Right lobe of liver (tissue), 6 donors: ENCODE data around the gene CHST11. TPM values are rescaled to one million over a fixed set of nuclear protein-coding genes. Genes with fewer than 3 reads are reported as not detected.

ENCODE experiments used
- ATAC-seq, 4 donors: fragments of 200-7000 bp; cut with Tn5 transposase; one replicate each; pipeline ENCODE4 v1.9.1; 2020; ENCODE audit warnings: mild to moderate bottlenecking in 4 of 4, moderate library complexity in 4 of 4
- DNase-seq, 3 donors: peaks; one replicate each; pipeline ENCODE4 v3.0.0-alpha.2; 2020
- H3K27ac ChIP-seq, 3 donors: fragments of 200-600 bp; one replicate each; pipeline ENCODE4 v1.8.0; 2022
- H3K27me3 ChIP-seq, 2 donors: fragments of 200-600 bp; one replicate each; pipeline ENCODE4 v1.8.0; 2022
- H3K36me3 ChIP-seq, 4 donors: fragments of 200-600 bp; sonication (generic) in 1 of 4; one replicate each; pipeline versions ENCODE4 v1.5.1 to v1.8.0; 2017 to 2022; ENCODE audit warnings: control low read depth in 1 of 4
- H3K4me1 ChIP-seq, 4 donors: fragments of 200-600 bp; sonication (generic) in 1 of 4; one replicate each; pipeline versions ENCODE4 v1.5.1 to v1.8.0; 2017 to 2022; ENCODE audit warnings: control low read depth in 1 of 4
- H3K4me3 ChIP-seq, 3 donors: fragments of 200-600 bp; one replicate each; pipeline ENCODE4 v1.8.0; 2022
- H3K9me3 ChIP-seq, 4 donors: fragments of 200-600 bp; sonication (generic) in 1 of 4; one replicate each; pipeline versions ENCODE4 v1.5.1 to v1.8.0; 2017 to 2022; ENCODE audit warnings: control low read depth in 1 of 4
- POLR2A ChIP-seq: fragments of 450-650 bp; IDR thresholded peaks from one replicate; pipeline ENCODE4 v1.6.1; 2017; ENCODE audit warnings: antibody characterized with exemption, mild to moderate bottlenecking
- WGBS: methylation state at CpG from one replicate; pipeline ENCODE4 v1.1.6; 2018; ENCODE audit warnings: low coverage, low lambda C conversion rate; ENCODE audit not compliant: insufficient coverage; ENCODE audit errors: missing lambda C conversion rate; 5-methylcytosine and 5-hydroxymethylcytosine counted together
- intact Hi-C, 2 donors: fragments of 100-400 bp; cut with DNase I; formaldehyde crosslinking; loops; one replicate each; pipeline versions ENCODE4 v1.11.2 to v1.14.1; 2022
- total RNA-seq, 6 experiments: library from RNA; depleted of rRNA in 2 of 6; stranded (reverse); fragments of >200 nt in 2 of 6; fragmentation: NEBNext Ultra II Directional in 3 of 6; extraction: Animal tissue kit (Norgen Biotek cat#: 25700) in 3 of 6; gene quantifications; one replicate each; pipeline versions ENCODE4 v1.1.0 to v1.2.4, GENCODE V29; 2016 to 2023
- TF ChIP-seq, protein P1 (sequence below), 4 donors: fragments of 200-600 bp in 3 of 4; fragments of 450-650 bp in 1 of 4; IDR thresholded peaks; one replicate each; pipeline versions ENCODE4 v1.5.1 to v1.8.0; 2016 to 2022; ENCODE audit warnings: antibody characterized with exemption in 4 of 4, mild to moderate bottlenecking in 2 of 4
- donor health status: DM: no; HTN: yes; CAD: no.
- donor health status: DM: no; HTN: no; CAD: no.
- donor health status: DM: no; HTN: no; CAD: no.
- donor health status: DM: no; HTN: yes; CAD: no.
- donor health status: DM: no; HTN: yes; CAD: no.

The CHST11 gene
- total RNA-seq, 6 experiments from 2014 or later, result 0.57 to 10.4 (median 3.5) TPM

DNA sequence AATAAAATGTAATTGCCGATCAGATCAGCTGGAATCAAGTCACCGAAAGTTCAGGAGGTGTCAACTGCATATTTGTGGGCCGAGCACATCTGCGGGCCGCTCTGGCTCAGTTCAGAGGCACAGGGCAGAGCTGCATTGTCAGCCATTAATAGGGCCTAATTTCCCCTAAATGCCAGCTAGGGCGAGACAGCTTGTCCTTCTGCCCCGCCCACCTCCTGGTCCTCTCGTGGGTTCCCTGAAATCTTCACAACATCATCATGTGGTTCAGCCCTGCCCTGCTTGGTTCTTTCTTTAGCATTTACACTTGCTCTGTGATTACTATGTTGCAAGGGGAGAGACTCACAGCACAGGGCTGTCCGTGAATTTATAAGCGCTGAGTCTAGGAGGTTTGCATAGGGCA lies 148.9 kb downstream of the CHST11 start:
- Histone ChIP-seq H3K4me3 (no peak overlapping the region), H3K4me1 (no peaks in the 10 kb centered on the region), H3K27me3 (no peaks in the 10 kb centered on the region), H3K27ac (peak overlapping the region in 1 of 3 donors; percentile 23), H3K9me3 (no peaks in the 10 kb centered on the region), H3K36me3 (no peaks in the 10 kb centered on the region)
- DNase-seq (peak in 1 of 3 donors; percentile 46), ATAC-seq (peak; percentile 44 to 56 (median 50))
- intact Hi-C loops, result no loop called here
- TF ChIP-seq, protein P1, sequence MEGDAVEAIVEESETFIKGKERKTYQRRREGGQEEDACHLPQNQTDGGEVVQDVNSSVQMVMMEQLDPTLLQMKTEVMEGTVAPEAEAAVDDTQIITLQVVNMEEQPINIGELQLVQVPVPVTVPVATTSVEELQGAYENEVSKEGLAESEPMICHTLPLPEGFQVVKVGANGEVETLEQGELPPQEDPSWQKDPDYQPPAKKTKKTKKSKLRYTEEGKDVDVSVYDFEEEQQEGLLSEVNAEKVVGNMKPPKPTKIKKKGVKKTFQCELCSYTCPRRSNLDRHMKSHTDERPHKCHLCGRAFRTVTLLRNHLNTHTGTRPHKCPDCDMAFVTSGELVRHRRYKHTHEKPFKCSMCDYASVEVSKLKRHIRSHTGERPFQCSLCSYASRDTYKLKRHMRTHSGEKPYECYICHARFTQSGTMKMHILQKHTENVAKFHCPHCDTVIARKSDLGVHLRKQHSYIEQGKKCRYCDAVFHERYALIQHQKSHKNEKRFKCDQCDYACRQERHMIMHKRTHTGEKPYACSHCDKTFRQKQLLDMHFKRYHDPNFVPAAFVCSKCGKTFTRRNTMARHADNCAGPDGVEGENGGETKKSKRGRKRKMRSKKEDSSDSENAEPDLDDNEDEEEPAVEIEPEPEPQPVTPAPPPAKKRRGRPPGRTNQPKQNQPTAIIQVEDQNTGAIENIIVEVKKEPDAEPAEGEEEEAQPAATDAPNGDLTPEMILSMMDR (IDR thresholded peaks at IDR 0.05), result no peak
- TF ChIP-seq POLR2A, result no peak
- WGBS, result 50% methylated on average over 8 of the region's 10 CpGs

DNA sequence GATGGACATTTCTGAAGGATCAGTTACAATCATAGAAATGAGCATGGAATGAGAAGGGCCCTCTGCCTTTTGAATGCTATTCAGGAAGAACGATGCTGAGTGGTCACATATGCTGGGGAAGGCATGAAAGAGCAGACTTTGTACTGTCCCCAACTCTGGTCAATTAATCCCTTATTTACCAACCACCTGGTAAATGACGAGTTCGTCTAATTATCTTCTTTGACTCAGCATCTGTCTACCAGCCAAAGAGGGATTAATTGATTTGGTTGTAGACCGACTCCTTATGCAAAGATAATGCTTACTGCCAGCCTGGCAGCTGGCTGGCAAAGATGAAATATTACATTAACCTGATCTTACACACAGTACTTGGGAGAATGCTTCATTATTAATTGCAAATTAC lies 152.2 kb downstream of the CHST11 start:
- TF ChIP-seq, protein P1 (IDR thresholded peaks at IDR 0.05), result no peak
- TF ChIP-seq POLR2A, result no peak
- no peak overlapping the region for H3K27ac ChIP-seq
- no peaks in the 10 kb centered on the region for H3K4me1 ChIP-seq
- intact Hi-C loops, result no loop called here
- no peaks in the 10 kb centered on the region for H3K9me3 ChIP-seq
- H3K36me3 ChIP-seq, result no peaks in the 10 kb centered on the region
- H3K4me3 ChIP-seq, result no peak overlapping the region
- ATAC-seq, result no peak
- no peak for DNase-seq
- 56% methylated on average over 1 of the region's 4 CpGs for WGBS
- no peaks in the 10 kb centered on the region for H3K27me3 ChIP-seq

DNA sequence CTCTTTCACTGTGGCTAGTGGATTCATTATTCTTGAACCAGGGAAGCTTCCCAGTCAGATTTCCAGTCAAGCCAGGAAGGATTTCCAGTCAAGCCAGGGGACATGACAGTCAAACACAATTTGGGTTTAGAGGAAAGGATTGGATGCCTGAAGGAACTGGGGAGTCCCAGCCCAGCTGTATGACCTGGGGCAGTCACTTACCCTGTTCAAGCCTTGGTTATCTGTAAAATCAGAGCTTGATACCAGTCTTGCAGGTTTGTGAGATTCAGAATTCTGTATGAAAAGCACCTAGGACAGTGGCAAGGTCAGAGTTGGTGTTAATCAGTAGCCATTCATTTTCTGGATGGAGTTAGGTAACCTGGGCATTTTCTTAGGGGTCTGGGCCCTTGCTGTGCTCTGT lies 152.7 kb downstream of the CHST11 start:
- no peak overlapping the region for H3K27ac ChIP-seq
- DNase-seq (no peak), ATAC-seq (no peak)
- TF ChIP-seq POLR2A, result no peak
- TF ChIP-seq, protein P1 (IDR thresholded peaks at IDR 0.05), result no peak
- no peaks in the 10 kb centered on the region for H3K4me1 ChIP-seq
- H3K4me3 ChIP-seq, result no peak overlapping the region
- intact Hi-C loops, result no loop called here
- H3K9me3 ChIP-seq, result no peaks in the 10 kb centered on the region
- no peaks in the 10 kb centered on the region for H3K27me3 ChIP-seq
- no peaks in the 10 kb centered on the region for H3K36me3 ChIP-seq

DNA sequence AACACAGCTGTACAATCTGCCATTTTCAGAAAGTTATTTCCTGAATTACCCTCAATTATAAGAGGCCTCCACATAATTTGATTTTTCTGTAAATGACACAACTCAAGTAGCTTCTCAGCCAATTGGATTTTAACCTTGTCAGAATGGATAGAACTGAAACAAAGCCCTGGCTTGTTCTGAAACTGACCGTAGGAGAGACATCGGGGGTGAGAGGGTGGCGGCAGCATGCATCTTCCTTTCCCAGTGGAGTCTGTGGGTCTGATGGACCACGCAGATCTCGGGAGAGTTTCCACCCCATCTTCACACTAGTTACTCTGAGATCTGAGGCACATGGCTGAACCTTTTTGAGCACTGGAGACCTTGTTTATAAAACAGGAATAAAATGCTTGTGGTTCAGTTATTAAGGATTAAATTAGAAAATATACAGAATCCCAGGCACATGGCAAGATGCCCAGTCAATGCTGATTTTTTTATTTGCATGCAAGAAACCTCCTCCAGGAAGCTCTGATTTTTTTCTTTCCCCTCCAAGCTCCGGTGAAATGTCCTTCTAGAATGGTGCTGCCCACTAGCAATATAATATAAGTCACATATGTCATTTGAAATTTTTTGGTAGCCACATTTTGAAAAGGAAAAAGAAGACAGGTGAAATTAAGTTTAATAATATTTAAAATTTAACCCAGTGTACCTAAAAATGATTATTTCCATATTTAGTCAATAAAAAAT lies 153.9 kb downstream of the CHST11 start:
- Histone ChIP-seq H3K4me1 (no peaks in the 10 kb centered on the region), H3K9me3 (no peaks in the 10 kb centered on the region), H3K4me3 (no peak overlapping the region), H3K36me3 (no peaks in the 10 kb centered on the region), H3K27me3 (no peaks in the 10 kb centered on the region), H3K27ac (no peak overlapping the region)
- ATAC-seq (no peak), DNase-seq (no peak)
- TF ChIP-seq, protein P1 (IDR thresholded peaks at IDR 0.05), result no peak
- TF ChIP-seq POLR2A, result no peak
- intact Hi-C loops, result no loop called here
- 89% methylated on average over 6 of the region's 6 CpGs for WGBS
